ENCODE data around the gene PYGL. TPM values are rescaled to one million over a fixed set of nuclear protein-coding genes. Genes with fewer than 3 reads are reported as not detected.
A peak's percentile ranks its signal among the peaks of the same experiment; 100 is the strongest.

PYGL gene
- 12.0 and 15.3 TPM in 2 replicates for total RNA-seq
- long read RNA-seq, transcript PYGL-201 (20 exons, 3,048 nt): major isoform, 90 of 107 reads
- long read RNA-seq, partial matches to known transcripts: 3 of 107 reads
- long read RNA-seq, other reads (novel, unspliced or antisense): 7 of 107 reads

- no peaks in the 10 kb centered on the region for H3K36me3 Mint-ChIP-seq (ENCODE audit: insufficient read depth)
- peak; percentile 12 for TF ChIP-seq CTCF (IDR thresholded peaks at IDR 0.05; ENCODE audit: unreplicated experiment)
- H3K4me3 Mint-ChIP-seq (ENCODE audit: low read depth): peak within 1 kb of the TSS; percentile 81
- peak within 1 kb of the TSS; percentile 71 for H3K27ac Mint-ChIP-seq
- no peaks in the 10 kb centered on the region for H3K9me3 Mint-ChIP-seq (ENCODE audit: low read depth)
- peak; percentile 44 for DNase-seq (ENCODE audit: low spot score, unreplicated experiment)
- peaks cover 12% of the 10 kb centered on the region for H3K4me1 Mint-ChIP-seq (ENCODE audit: low read depth)
- H3K27me3 Mint-ChIP-seq: peaks cover 14% of the 10 kb centered on the region
These were observed at the start of gene PYGL for GRCh38 chr14:50943943-50944646. PYGL (minus strand) TSS chr14:50944483; CDS start chr14:50944403, 80 bp downstream.

- Mint-ChIP-seq H3K27me3 (peaks cover 52% of the 10 kb centered on the region), H3K36me3 (ENCODE audit: insufficient read depth) (no peaks in the 10 kb centered on the region), H3K27ac (no peak overlapping the region), H3K4me1 (ENCODE audit: low read depth) (no peaks in the 10 kb centered on the region), H3K9me3 (ENCODE audit: low read depth) (no peaks in the 10 kb centered on the region), H3K4me3 (ENCODE audit: low read depth) (no peak overlapping the region)
- no peak for TF ChIP-seq CTCF (IDR thresholded peaks at IDR 0.05; ENCODE audit: unreplicated experiment)
- DNase-seq (ENCODE audit: low spot score, unreplicated experiment): no peak
These were observed 41.6 kb upstream of the PYGL start for GRCh38 chr14:50985859-50986331.

- DNase-seq (ENCODE audit: low spot score, unreplicated experiment): no peak
- H3K4me3 Mint-ChIP-seq (ENCODE audit: low read depth): no peak overlapping the region
- H3K27ac Mint-ChIP-seq: no peak overlapping the region
- H3K36me3 Mint-ChIP-seq (ENCODE audit: insufficient read depth): no peaks in the 10 kb centered on the region
- no peaks in the 10 kb centered on the region for H3K9me3 Mint-ChIP-seq (ENCODE audit: low read depth)
- no peak for TF ChIP-seq CTCF (IDR thresholded peaks at IDR 0.05; ENCODE audit: unreplicated experiment)
- peaks cover 58% of the 10 kb centered on the region for H3K27me3 Mint-ChIP-seq
- H3K4me1 Mint-ChIP-seq (ENCODE audit: low read depth): no peaks in the 10 kb centered on the region
These were observed 41.0 kb upstream of the PYGL start for GRCh38 chr14:50985124-50985858.

- Mint-ChIP-seq H3K27ac (no peak overlapping the region), H3K4me3 (ENCODE audit: low read depth) (no peak overlapping the region), H3K4me1 (ENCODE audit: low read depth) (no peaks in the 10 kb centered on the region), H3K36me3 (ENCODE audit: insufficient read depth) (no peaks in the 10 kb centered on the region), H3K9me3 (ENCODE audit: low read depth) (no peaks in the 10 kb centered on the region), H3K27me3 (peaks cover 58% of the 10 kb centered on the region)
- no peak for TF ChIP-seq CTCF (IDR thresholded peaks at IDR 0.05; ENCODE audit: unreplicated experiment)
- no peak for DNase-seq (ENCODE audit: low spot score, unreplicated experiment)
These were observed 39.9 kb upstream of the PYGL start for GRCh38 chr14:50984036-50984710.

All from progenitor cell of endocrine pancreas (in vitro differentiated cells).